Stimulated activated CD8-positive, alpha-beta memory T cell treated with anti-CD3 and anti-CD28 coated beads, Interleukin-4, amount 100 ng/mL, for 48 hours (primary cell): ENCODE data around the gene HLCS.
A peak's percentile ranks its signal among the peaks of the same experiment; 100 is the strongest.
"Not testable (repeated sequence)": the region's sequence is repeated elsewhere in the genome, so short reads cannot be mapped to it uniquely, and the experiment has no call there.

Source experiments
- DNase-seq: peaks from one replicate; pipeline ENCODE4 v3.0.0-alpha.2; 2020

Gene HLCS

GRCh38 chr21:36966066-36966820 lies at the start of gene HLCS:
TSS of gene HLCS (minus strand) at chr21:36966669. CDS start at chr21:36966638, 31 bp downstream.
- DNase-seq, result peak; percentile 78

- DNase-seq, result peak; percentile 90
Measured at GRCh38 chr21:37009740-37010341, 43.4 kb upstream of the HLCS start.

- DNase-seq, result no peak
Measured at GRCh38 chr21:37008724-37009123, 42.3 kb upstream of the HLCS start.

- peak; percentile 32 for DNase-seq
Measured at GRCh38 chr21:37006486-37007291, 40.2 kb upstream of the HLCS start, which contains the start of gene RIPPLY3. TSS of gene RIPPLY3 (plus strand) at chr21:37006702. CDS start at chr21:37006773, 71 bp downstream.

DNA sequence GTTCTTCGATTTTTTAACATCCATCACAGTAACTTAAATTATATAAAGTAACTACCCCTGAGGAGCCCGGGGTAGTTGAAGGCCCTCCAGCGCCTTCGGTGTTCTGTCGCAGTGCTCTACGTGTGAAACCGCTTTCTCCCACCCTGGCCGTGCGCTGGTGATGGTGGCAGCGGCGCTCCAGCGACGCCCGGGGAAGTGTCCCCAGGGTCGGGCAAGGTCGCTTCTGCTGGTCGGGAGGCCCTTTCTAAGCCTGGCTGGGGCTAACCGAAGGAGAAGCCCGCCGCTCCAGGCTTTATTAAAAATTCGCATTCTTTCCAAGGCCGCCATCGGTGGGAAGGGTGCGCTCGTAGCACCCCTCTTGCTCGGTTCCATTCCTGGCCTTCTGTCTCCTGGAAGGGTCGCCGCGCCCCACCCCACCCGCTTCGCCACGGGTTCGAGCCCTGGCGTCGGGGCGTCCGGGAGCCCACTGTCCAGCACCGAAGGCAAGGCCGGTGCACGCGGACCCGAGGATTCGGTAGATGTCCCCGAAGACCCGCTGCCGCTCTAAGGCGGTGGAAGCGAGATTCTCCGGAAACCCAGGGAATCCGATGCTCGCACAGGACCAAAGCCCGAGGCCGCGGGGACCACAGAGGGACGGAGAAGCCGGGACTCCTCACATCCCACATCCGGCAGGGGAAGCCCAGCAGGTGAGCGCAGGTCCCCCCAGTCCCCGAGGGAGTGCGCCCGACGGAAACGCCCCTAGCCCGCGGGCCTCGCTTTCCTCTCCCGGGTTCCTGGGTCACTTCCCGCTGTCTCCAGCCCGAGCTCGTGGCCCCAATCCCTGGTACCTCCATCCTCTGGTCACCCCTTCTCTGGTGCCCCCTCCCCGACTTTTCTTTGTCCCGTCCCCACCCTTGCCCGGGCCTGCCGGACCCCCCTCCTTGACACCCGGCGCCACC lies 39.3 kb upstream of the HLCS start:
- no peak for DNase-seq

DNA sequence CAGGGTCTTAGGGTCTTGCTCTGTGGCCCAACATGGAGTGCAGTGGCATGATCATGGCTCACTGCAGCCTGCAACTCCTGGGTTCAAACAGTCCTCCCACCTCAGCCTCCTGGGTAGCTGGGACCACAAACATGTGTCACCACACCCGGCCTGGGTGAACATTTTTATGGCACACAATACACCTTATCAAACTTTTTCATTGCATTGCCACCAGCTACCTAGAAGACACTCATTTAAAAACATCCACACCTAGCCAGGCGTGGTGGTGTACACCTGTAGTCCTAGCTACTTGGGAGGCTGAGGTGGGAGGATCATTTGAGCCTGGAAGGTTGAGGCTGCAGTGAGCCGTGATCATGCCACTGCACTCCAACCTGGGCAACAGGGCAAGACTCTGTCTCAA lies 37.4 kb upstream of the HLCS start:
- DNase-seq, result not testable (repeated sequence)

DNA sequence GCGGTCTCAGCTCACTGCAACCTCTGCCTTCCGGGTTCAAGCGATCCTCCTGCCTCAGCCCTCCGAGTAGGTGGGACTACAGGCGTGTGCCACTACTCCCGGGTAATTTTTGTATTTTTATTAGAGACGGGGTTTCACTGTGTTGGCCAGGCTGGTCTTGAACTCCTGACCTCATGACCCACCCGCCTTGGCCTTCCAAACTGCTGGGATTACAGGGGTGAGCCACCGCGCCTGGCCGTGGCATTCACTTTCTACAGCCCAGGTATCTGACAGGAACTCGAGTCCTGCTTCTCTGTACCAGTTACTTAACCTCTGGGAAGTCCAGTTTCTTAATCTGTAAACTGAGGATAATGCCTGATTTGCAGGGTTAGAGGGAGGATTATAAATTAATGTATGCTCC lies 36.4 kb upstream of the HLCS start:
- not testable (repeated sequence) for DNase-seq

GRCh38 chr21:37001441-37001840 lies 35.0 kb upstream of the HLCS start:
- DNase-seq, result no peak

GRCh38 chr21:37000381-37000780 lies 33.9 kb upstream of the HLCS start:
- DNase-seq, result no peak

- no peak for DNase-seq
Measured at GRCh38 chr21:36999131-36999898, 32.8 kb upstream of the HLCS start.

DNA sequence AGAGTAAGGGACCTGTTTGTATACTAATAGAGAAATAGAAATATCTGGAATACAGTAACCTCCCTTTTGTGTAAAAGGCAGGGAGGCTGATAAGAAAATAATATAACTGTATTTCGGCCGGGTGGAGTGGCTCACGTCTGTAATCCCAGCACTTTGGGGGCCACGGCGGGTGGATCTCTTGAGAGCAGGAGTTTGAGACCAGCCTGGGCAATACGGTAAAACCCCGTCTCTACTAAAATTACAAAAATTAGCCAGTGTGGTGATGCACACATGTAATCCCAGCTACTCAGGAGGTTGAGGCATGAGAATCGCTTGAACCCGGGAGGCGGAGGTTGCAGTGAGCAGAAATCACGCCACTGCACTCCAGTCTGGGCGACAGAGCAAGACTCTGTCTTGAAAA lies 28.8 kb upstream of the HLCS start:
- DNase-seq, result not testable (repeated sequence)

- DNase-seq, result peak; percentile 58
Measured at GRCh38 chr21:36994501-36995158, 28.2 kb upstream of the HLCS start.

DNA sequence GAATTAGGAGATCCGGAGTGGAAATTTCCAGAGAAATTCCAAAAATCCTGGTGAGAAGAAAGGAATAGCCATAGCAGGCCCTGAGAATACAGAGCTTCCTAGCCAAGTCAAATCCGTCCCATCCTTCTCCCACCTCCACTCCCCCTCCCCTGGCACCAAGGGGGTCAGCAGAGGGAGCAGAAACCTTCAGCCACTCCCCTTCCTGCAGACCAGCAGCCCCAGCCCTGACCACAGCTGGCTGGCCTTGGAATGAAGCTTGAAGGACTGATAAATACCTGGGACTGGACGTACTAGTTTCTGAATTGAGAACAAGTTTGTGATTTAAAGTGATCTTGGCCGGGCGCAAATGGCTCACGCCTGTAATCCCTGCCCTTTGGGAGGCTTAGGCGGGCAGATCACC lies 26.2 kb upstream of the HLCS start:
- no peak for DNase-seq

GRCh38 chr21:36990508-36991205 lies 24.2 kb upstream of the HLCS start:
- no peak for DNase-seq

DNA sequence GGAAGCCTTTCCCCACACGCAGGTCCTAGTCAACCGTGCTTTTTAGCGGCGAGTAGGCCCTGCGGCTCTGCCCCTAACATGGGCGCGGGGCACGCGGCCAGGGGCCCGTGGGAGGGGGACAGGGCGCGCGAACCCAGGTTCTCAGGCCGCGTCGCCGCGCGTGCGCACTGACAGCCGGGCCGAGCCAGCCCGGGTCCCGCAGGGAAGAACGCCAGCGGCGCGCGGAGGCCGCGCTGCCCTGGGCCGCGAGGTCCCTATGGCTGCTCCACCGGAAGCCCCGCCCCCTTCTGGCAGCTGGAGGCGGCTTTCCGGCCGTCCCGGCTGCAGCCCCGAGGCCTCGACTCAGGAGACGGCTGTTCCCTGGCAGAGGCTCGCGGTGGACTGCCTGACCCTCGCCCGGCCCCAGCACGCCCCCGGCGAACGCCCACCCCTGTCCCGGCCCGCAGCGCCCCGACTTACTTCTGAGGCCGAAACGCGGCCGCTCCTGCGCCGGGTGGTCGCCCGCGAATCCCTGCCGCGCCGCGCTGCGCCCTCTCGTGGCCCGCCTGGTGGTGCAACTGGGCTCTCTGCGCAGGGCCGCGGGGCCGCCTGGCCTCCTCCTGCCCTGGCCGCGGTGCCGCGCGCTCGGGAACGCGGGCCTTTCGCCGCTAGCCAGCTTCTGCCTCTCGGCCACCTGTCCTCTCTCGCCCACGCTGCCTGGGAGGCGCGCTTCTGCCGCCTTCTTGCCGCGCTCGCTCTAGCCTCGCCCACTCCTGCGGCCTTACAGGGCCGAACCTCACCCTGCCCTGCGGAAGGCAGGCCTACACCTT lies 23.4 kb upstream of the HLCS start:
- peak; percentile 91 for DNase-seq

- not testable (repeated sequence) for DNase-seq
Measured at GRCh38 chr21:36989199-36989698, 22.8 kb upstream of the HLCS start.

GRCh38 chr21:36988536-36988935 lies 22.1 kb upstream of the HLCS start:
- DNase-seq, result no peak

GRCh38 chr21:36987845-36988244 lies 21.4 kb upstream of the HLCS start:
- no peak for DNase-seq
